ENCODE data around the gene RAB15.

Gene RAB15

DNA sequence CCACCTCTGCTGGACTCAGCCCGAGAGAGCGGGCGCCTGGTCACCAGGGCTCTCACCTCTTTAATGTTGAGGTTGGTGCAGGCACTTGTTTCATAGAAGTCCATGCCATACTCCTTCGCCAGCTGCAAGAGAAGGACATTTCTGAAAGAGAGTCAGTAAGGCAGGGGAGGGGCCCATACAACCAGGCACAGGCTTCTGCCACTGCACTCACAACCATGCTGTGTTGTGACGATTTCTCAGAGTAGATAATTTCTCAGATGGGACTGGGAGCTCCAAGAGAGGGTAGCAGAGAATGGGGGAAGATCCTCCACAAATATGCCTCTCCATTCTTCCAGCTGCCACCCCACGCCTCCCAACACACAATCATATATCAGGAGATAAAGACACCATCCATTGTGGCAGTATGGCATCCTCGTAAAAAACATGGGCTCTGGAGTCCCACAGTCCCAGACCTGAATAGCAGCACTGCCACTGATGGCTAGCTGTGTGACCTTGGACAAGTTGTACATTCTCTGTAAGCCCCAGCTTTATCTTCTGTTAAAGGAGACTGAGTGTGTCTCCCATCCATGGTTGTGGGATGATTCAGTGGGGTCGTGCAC, 23.4 kb downstream of the RAB15 start:
- Histone ChIP-seq H3K27me3 (ENCODE audit: insufficient read depth, low read length, poor library complexity) (no peaks in the 10 kb centered on the region), H3K4me3 (ENCODE audit: low read depth in 1 of 2, low read length in 2 of 2) (no peak overlapping the region), H3K27ac (ENCODE audit: low read length) (no peak overlapping the region), H3K36me3 (ENCODE audit: insufficient read depth, low read length) (peaks cover 61% of the 10 kb centered on the region), H4K20me1 (ENCODE audit: insufficient read depth, low read length) (0 out of 2 replicates have a peak, but pooled peaks cover 3% of the 10 kb centered on the region), H2AFZ (ENCODE audit: low read depth, low read length) (no peak overlapping the region), H3K9me3 (ENCODE audit: insufficient read depth, low read length, severe bottlenecking) (no peaks in the 10 kb centered on the region), H3K9ac (ENCODE audit: low read depth, low read length) (no peak overlapping the region), H3K79me2 (ENCODE audit: insufficient read depth, low read length) (no peaks in the 10 kb centered on the region), H3K4me2 (ENCODE audit: insufficient read depth, low read length) (no peak overlapping the region), H3K4me1 (ENCODE audit: insufficient read depth, low read length) (no peaks in the 10 kb centered on the region)
- no peak for ATAC-seq (ENCODE audit: insufficient read depth, low read depth)
- no peak for TF ChIP-seq EZH2 (IDR thresholded peaks at IDR 0.05; ENCODE audit: borderline replicate concordance, low read depth, low read length, severe bottlenecking)
- TF ChIP-seq, protein P1, sequence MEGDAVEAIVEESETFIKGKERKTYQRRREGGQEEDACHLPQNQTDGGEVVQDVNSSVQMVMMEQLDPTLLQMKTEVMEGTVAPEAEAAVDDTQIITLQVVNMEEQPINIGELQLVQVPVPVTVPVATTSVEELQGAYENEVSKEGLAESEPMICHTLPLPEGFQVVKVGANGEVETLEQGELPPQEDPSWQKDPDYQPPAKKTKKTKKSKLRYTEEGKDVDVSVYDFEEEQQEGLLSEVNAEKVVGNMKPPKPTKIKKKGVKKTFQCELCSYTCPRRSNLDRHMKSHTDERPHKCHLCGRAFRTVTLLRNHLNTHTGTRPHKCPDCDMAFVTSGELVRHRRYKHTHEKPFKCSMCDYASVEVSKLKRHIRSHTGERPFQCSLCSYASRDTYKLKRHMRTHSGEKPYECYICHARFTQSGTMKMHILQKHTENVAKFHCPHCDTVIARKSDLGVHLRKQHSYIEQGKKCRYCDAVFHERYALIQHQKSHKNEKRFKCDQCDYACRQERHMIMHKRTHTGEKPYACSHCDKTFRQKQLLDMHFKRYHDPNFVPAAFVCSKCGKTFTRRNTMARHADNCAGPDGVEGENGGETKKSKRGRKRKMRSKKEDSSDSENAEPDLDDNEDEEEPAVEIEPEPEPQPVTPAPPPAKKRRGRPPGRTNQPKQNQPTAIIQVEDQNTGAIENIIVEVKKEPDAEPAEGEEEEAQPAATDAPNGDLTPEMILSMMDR (IDR thresholded peaks at IDR 0.05; ENCODE audit: borderline replicate concordance, extremely low read depth, low read length, poor library complexity, severe bottlenecking) = no peak
- no peak for DNase-seq

DNA sequence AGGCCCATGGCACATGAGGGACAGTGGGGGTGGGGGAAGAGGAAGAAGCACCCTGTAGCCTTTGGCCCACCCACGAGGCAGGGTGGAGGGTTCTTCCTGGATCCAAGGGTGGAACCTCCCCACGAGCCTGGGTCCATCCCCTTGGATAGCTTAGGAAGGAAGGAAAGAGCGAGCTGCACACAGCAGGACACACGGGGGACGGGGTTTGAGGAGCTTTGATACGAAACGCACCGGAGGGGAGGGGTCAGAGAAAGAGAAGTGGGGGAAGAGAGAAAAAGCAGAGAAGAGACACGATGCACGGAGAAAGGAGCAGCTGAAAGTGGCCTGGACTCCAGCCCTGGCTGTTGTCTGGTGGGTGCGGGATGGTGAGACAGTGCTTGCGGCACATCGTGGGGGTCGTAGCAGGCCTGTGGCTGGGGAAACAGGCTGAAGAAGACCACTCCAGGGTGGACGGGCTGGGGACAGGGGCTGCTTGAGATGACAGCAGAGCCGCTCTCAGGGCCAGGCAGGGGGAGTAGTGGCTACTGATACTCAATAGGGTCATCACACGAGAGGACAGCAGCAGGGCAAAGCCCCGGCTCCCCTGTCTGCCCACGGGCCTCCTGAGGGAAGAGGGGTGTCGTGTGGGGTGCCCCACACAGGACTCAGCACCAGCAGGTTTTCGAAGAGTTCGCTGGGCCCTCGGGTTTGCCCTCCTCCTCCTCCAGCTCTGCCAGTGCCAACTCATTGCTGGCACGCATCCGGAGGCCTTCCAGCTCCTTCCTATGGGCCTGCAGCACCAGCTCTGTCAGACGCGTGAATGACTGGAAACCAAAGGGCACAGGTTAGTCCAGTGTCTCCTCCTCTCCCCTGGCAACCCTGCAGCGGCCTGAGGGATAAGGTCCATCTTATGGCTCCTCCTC, 24.2 kb downstream of the RAB15 start:
- ATAC-seq (ENCODE audit: insufficient read depth, low read depth) = no peak
- Histone ChIP-seq H3K4me1 (ENCODE audit: insufficient read depth, low read length) (no peaks in the 10 kb centered on the region), H3K27ac (ENCODE audit: low read length) (no peak overlapping the region), H4K20me1 (ENCODE audit: insufficient read depth, low read length) (peaks cover 3% of the 10 kb centered on the region; the same call in 1 of the 2 replicates), H3K4me2 (ENCODE audit: insufficient read depth, low read length) (no peak overlapping the region), H3K9me3 (ENCODE audit: insufficient read depth, low read length, severe bottlenecking) (no peaks in the 10 kb centered on the region), H3K79me2 (ENCODE audit: insufficient read depth, low read length) (no peaks in the 10 kb centered on the region), H2AFZ (ENCODE audit: low read depth, low read length) (no peak overlapping the region), H3K36me3 (ENCODE audit: insufficient read depth, low read length) (peaks cover 69% of the 10 kb centered on the region), H3K4me3 (ENCODE audit: low read depth in 1 of 2, low read length in 2 of 2) (no peak overlapping the region), H3K27me3 (ENCODE audit: insufficient read depth, low read length, poor library complexity) (no peaks in the 10 kb centered on the region), H3K9ac (ENCODE audit: low read depth, low read length) (no peak overlapping the region)
- no peak for TF ChIP-seq EZH2 (IDR thresholded peaks at IDR 0.05; ENCODE audit: borderline replicate concordance, low read depth, low read length, severe bottlenecking)
- TF ChIP-seq, protein P1 (IDR thresholded peaks at IDR 0.05; ENCODE audit: borderline replicate concordance, extremely low read depth, low read length, poor library complexity, severe bottlenecking) = no peak
- no peak for DNase-seq

DNA sequence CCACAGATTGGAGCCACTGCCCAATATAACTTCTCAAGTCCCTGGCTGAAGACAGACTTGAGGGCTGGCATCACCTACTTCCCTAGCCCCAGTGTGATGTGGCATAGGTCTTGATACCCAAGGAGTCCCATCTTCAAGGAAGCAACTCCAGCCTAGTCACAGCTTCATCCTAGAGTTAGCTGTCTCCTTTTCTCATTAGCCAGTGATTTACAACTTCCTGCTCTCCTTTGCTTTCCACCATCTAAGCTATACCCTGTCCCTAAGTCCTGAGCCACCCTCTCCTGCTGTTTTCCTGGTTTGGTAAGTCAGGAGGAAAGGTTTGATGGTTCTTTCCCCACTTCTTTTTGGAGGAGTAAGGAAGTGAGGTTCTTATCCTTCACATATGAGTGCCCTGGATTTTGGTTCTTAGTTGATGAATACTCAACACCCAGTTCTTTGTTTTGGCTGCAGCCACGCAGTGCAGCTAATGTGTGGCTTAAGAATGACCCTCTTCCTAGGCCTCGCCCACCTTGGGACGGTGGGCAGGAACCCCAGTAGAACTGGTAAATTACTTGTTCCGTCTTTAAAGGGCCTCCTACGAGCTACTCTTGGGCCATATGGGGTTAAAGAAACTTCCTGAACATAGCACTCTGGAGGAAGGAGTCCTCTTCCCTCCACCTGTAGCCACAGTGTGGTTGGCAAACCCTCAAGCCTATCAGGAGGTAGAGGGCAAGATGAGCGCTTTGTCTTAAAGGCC, 25.7 kb downstream of the RAB15 start:
- no peaks in the 10 kb centered on the region for H3K79me2 ChIP-seq (ENCODE audit: insufficient read depth, low read length)
- H2AFZ ChIP-seq (ENCODE audit: low read depth, low read length) = no peak overlapping the region
- no peak overlapping the region for H3K9ac ChIP-seq (ENCODE audit: low read depth, low read length)
- no peaks in the 10 kb centered on the region for H3K9me3 ChIP-seq (ENCODE audit: insufficient read depth, low read length, severe bottlenecking)
- H4K20me1 ChIP-seq (ENCODE audit: insufficient read depth, low read length) = peaks cover 3% of the 10 kb centered on the region; the same call in 1 of the 2 replicates
- no peaks in the 10 kb centered on the region for H3K27me3 ChIP-seq (ENCODE audit: insufficient read depth, low read length, poor library complexity)
- no peak overlapping the region for H3K27ac ChIP-seq (ENCODE audit: low read length)
- no peak overlapping the region for H3K4me2 ChIP-seq (ENCODE audit: insufficient read depth, low read length)
- H3K4me3 ChIP-seq (ENCODE audit: low read depth in 1 of 2, low read length in 2 of 2) = no peak overlapping the region
- TF ChIP-seq, protein P1 (IDR thresholded peaks at IDR 0.05; ENCODE audit: borderline replicate concordance, extremely low read depth, low read length, poor library complexity, severe bottlenecking) = no peak
- ATAC-seq (ENCODE audit: insufficient read depth, low read depth) (no peak), DNase-seq (no peak)
- H3K4me1 ChIP-seq (ENCODE audit: insufficient read depth, low read length) = no peaks in the 10 kb centered on the region
- peaks cover 78% of the 10 kb centered on the region for H3K36me3 ChIP-seq (ENCODE audit: insufficient read depth, low read length)

All from DND-41 (cell line).